ENCODE results near the gene CTSZ. TPM values are rescaled to one million over a fixed set of nuclear protein-coding genes. Genes with fewer than 3 reads are reported as not detected.

Gene CTSZ
- total RNA-seq, 2 experiments from 2014 or later: 14.7 to 17.7 TPM

DNA sequence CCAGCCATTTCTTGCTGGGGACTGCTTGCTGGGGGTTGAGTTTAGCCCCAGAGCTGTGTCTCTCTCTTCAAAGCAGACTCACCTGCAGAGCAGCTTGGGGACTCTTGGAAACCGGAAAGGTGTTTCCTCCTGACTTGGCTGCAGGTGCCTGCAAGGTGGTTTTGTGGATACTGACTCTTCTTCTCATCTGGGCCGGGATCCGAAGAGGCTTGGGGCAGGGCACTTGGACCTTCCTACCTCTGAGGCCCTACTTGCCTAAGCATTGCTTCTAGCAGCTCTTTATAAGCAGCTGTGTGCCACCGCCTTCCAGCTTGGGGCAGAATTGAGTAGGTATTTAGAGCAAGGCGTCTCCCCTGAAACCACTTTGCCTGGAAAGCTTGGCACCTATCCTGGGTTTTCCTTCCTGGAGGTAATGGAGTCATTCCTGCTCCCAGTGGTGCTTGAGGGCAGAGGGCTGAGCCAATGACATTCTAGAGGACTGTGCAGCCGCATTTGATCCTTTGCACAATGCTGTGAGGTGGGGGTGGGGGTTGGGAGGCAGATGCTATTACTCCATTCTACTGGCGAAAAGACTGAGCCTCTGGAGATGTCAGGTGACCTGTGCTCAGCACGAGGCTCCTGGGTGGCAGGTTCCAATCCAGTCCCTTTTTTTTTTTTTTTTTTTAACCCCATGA lies 3.4 kb upstream of the CTSZ start:
- no peaks in the 10 kb centered on the region for H3K9me3 ChIP-seq (ENCODE audit: control insufficient read depth in 1 of 2, insufficient read depth in 1 of 2, low read length in 2 of 2)
- intact Hi-C loops (cut with DNase I, micrococcal nuclease): no loop called here
- no peaks in the 10 kb centered on the region for H3K36me3 ChIP-seq (ENCODE audit: insufficient read depth, low read length)
- Mint-ChIP-seq H3K9me3 (no peaks in the 10 kb centered on the region), H3K27ac (no peak overlapping the region), H3K36me3 (ENCODE audit: low read depth) (no peaks in the 10 kb centered on the region), H3K4me1 (ENCODE audit: low read depth) (peaks cover 32% of the 10 kb centered on the region), H3K27me3 (no peaks in the 10 kb centered on the region), H3K4me3 (peak overlapping the region; percentile 23)
- TF ChIP-seq, protein P1, sequence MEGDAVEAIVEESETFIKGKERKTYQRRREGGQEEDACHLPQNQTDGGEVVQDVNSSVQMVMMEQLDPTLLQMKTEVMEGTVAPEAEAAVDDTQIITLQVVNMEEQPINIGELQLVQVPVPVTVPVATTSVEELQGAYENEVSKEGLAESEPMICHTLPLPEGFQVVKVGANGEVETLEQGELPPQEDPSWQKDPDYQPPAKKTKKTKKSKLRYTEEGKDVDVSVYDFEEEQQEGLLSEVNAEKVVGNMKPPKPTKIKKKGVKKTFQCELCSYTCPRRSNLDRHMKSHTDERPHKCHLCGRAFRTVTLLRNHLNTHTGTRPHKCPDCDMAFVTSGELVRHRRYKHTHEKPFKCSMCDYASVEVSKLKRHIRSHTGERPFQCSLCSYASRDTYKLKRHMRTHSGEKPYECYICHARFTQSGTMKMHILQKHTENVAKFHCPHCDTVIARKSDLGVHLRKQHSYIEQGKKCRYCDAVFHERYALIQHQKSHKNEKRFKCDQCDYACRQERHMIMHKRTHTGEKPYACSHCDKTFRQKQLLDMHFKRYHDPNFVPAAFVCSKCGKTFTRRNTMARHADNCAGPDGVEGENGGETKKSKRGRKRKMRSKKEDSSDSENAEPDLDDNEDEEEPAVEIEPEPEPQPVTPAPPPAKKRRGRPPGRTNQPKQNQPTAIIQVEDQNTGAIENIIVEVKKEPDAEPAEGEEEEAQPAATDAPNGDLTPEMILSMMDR (IDR thresholded peaks at IDR 0.05): no peak
- DNase-seq (no peak), ATAC-seq (ENCODE audit: poor library complexity) (no peak)
- ChIA-PET CTCF (no interaction called here), POLR2A (no interaction called here)
- H3K27me3 ChIP-seq (ENCODE audit: control insufficient read depth in 1 of 2, insufficient read depth in 2 of 2, low read length in 2 of 2): no peaks in the 10 kb centered on the region
- no peak overlapping the region for H3K27ac ChIP-seq (ENCODE audit: low read depth in 1 of 2, low read length in 2 of 2)
- no peak overlapping the region for H3K4me3 ChIP-seq (ENCODE audit: low read length)
- peaks cover 35% of the 10 kb centered on the region for H3K4me1 ChIP-seq (ENCODE audit: insufficient read depth, low read length)

DNA sequence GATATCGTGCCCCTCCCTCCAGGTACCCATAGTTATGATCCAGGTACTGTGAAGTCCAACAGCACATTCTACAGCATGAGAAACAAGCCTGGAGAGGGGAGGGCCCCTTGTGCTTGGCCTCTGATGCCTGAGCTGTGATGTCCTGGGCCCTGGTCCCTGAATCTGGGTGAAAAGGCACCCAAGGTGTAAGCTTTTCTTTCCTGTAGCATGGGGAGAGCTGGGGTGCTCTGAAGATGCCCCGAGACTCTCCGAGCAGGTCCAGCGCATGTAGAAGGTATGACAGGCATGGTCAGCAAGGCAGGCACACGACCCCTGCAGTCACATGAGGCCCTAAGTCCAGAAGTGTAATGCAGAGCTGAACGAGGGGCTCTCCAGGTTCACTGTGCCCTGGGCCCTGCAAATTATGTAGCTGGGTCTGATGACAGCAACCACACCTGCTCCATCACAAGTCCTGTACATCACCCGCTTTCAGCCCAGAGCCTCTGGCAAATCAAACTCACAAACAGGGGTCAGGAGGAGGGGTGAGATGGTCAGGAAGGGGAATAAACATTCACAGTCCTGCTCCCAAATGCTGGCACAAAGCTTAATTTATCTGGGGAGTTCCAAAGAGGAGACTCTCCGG lies 1.8 kb upstream of the CTSZ start:
- H3K4me1 ChIP-seq (ENCODE audit: insufficient read depth, low read length): peaks cover 46% of the 10 kb centered on the region
- H3K27ac ChIP-seq (ENCODE audit: low read depth in 1 of 2, low read length in 2 of 2): no peak overlapping the region
- no peaks in the 10 kb centered on the region for H3K9me3 ChIP-seq (ENCODE audit: control insufficient read depth in 1 of 2, insufficient read depth in 1 of 2, low read length in 2 of 2)
- no peak overlapping the region for H3K27ac Mint-ChIP-seq
- H3K27me3 Mint-ChIP-seq: no peaks in the 10 kb centered on the region
- H3K9me3 Mint-ChIP-seq: no peaks in the 10 kb centered on the region
- intact Hi-C loops (cut with DNase I, micrococcal nuclease): loop anchor here in 1 of 2 experiments (2.0 kb wide), 1 partner anchor 22 kb away; no protein-coding TSS in a partner anchor
- TF ChIP-seq, protein P1 (IDR thresholded peaks at IDR 0.05): no peak
- H3K27me3 ChIP-seq (ENCODE audit: control insufficient read depth in 1 of 2, insufficient read depth in 2 of 2, low read length in 2 of 2): no peaks in the 10 kb centered on the region
- DNase-seq (no peak), ATAC-seq (ENCODE audit: poor library complexity) (no peak)
- ChIA-PET CTCF (interaction anchor here (0.8 kb wide), 1 partner anchor 21 kb away, joined by 3 read pairs; no protein-coding TSS in a partner anchor), POLR2A (interaction anchor here (0.6 to 1.2 kb wide), 5 partner anchors 19 to 120 kb away, joined by 3 to 4 read pairs (median 3); partner anchors contain the start of genes ATP5F1E and PRELID3B)
- H3K36me3 ChIP-seq (ENCODE audit: insufficient read depth, low read length): no peaks in the 10 kb centered on the region
- no peak overlapping the region for H3K4me3 ChIP-seq (ENCODE audit: low read length)
- H3K4me3 Mint-ChIP-seq: no peak overlapping the region
- no peaks in the 10 kb centered on the region for H3K36me3 Mint-ChIP-seq (ENCODE audit: low read depth)
- H3K4me1 Mint-ChIP-seq (ENCODE audit: low read depth): peaks cover 37% of the 10 kb centered on the region

DNA sequence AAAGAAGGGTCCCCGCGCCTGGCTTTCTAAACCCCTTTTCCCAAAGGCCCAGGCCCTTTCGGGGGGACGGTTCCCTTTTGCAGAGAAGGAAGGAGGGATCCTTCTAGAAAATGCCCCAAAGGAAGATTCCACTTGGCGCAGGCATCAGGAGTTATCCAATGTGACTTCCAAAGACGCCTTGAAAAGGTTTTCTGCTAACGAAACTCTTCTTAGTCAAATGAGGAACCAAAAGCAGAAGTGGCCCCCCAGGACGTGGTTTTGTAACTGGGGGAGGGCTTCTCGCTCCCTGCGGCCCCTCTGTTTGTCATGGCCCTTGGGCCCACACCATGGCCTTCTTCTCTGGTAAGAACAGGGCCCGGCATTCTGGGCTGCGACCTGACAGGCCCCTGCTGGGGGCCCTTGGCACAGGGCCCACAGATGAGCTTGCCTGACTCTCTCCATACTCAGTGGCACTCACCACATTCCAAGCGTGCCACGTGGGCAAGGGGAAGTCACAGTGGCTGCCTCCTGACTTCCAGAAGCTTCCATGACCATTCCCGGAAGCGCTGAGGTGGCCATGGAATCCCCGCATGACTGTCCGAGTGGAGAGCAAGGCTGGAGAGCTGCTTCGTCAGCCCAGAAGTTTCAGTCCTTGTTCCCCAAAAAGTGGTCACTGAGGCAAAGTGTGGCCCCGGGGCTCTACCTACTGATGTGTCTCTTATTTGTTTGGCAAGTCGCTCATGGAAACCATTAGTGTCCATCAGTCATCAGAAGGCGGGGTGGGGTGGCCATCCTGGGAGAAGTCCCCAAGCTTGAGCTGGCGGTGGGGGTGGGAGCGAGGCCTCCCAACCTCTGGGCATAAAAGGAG lies 834 bp upstream of the CTSZ start:
- H3K27ac ChIP-seq (ENCODE audit: low read depth in 1 of 2, low read length in 2 of 2): no peak overlapping the region
- Mint-ChIP-seq H3K4me3 (peak overlapping the region; percentile 88), H3K36me3 (ENCODE audit: low read depth) (no peaks in the 10 kb centered on the region), H3K27me3 (no peaks in the 10 kb centered on the region), H3K4me1 (ENCODE audit: low read depth) (peaks cover 39% of the 10 kb centered on the region), H3K27ac (peak overlapping the region; percentile 78), H3K9me3 (no peaks in the 10 kb centered on the region)
- H3K27me3 ChIP-seq (ENCODE audit: control insufficient read depth in 1 of 2, insufficient read depth in 2 of 2, low read length in 2 of 2): no peaks in the 10 kb centered on the region
- peaks cover 45% of the 10 kb centered on the region for H3K4me1 ChIP-seq (ENCODE audit: insufficient read depth, low read length)
- TF ChIP-seq, protein P1 (IDR thresholded peaks at IDR 0.05): no peak
- no peak for ATAC-seq (ENCODE audit: poor library complexity)
- POLR2A ChIA-PET: interaction anchor here (1.0 to 1.2 kb wide), 2 partner anchors 24 to 103 kb away, joined by 3 to 4 read pairs; partner anchors contain the start of gene ATP5F1E
- CTCF ChIA-PET: no interaction called here
- peak in 3 of 14 experiments; percentile 24 to 80 (median 69) for DNase-seq
- peak overlapping the region; percentile 45 for H3K4me3 ChIP-seq (ENCODE audit: low read length)
- H3K9me3 ChIP-seq (ENCODE audit: control insufficient read depth in 1 of 2, insufficient read depth in 1 of 2, low read length in 2 of 2): no peaks in the 10 kb centered on the region
- no peaks in the 10 kb centered on the region for H3K36me3 ChIP-seq (ENCODE audit: insufficient read depth, low read length)
- intact Hi-C loops (cut with DNase I, micrococcal nuclease): loop anchor here in 1 of 2 experiments (2.0 kb wide), 1 partner anchor 23 kb away; no protein-coding TSS in a partner anchor
